ENCODE measurements around the gene UPB1.

The UPB1 gene

GRCh38 chr22:24503843-24504338 is 8.8 kb downstream of the UPB1 start:
- no peak overlapping the region for H3K4me3 ChIP-seq (ENCODE audit: low read depth, low read length)

GRCh38 chr22:24504540-24504939 is 9.4 kb downstream of the UPB1 start:
- no peak overlapping the region for H3K4me3 ChIP-seq (ENCODE audit: low read depth, low read length)

- H3K4me3 ChIP-seq (ENCODE audit: low read depth, low read length), result no peak overlapping the region
Measured at GRCh38 chr22:24504956-24505736, 10.0 kb downstream of the UPB1 start.

- H3K4me3 ChIP-seq (ENCODE audit: low read depth, low read length), result no peak overlapping the region
Measured at GRCh38 chr22:24506802-24507438, 11.8 kb downstream of the UPB1 start.

GRCh38 chr22:24507716-24508115 is 12.6 kb downstream of the UPB1 start:
- H3K4me3 ChIP-seq (ENCODE audit: low read depth, low read length), result no peak overlapping the region

- no peak overlapping the region for H3K4me3 ChIP-seq (ENCODE audit: low read depth, low read length)
Measured at GRCh38 chr22:24510637-24511625, 15.8 kb downstream of the UPB1 start.

- H3K4me3 ChIP-seq (ENCODE audit: low read depth, low read length), result no peak overlapping the region
Measured at GRCh38 chr22:24512043-24512442, 16.9 kb downstream of the UPB1 start.

GRCh38 chr22:24513378-24514240 is 18.5 kb downstream of the UPB1 start:
- H3K4me3 ChIP-seq (ENCODE audit: low read depth, low read length), result no peak overlapping the region

GRCh38 chr22:24514241-24515026 is 19.3 kb downstream of the UPB1 start:
- no peak overlapping the region for H3K4me3 ChIP-seq (ENCODE audit: low read depth, low read length)

DNA sequence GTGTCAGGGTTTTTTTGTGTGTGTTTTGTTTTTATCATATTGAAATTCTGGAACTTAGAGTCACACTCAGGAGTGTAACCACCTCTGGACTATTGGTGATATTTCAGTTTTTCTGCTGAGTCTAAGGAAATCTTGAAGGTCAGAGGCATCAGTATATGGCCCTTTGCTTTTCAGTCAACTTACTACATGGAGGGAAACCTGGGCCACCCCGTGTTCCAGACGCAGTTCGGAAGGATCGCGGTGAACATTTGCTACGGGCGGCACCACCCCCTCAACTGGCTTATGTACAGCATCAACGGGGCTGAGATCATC is 19.9 kb downstream of the UPB1 start:
- no peak overlapping the region for H3K4me3 ChIP-seq (ENCODE audit: low read depth, low read length)

GRCh38 chr22:24516301-24516737 is 21.2 kb downstream of the UPB1 start:
- no peak overlapping the region for H3K4me3 ChIP-seq (ENCODE audit: low read depth, low read length)

DNA sequence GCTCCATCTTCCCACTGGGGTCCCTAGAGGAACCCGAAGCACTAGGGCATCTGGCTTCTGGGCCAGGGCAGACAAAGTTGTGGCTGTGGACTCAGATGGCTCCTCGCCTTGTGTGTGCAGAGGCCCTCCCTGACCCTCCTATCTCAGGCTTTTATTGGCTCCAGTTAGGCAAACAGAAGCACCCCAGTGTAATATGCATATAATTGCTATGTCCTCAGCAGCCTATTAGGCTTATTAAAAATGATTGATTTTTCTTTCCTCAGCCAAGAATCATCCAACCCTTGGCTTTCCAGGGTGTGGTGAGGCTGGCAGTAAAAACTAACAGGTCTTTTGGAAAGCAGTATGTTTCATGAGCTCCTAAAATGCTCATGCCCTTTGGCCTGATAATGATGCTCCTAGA is 22.3 kb downstream of the UPB1 start:
- H3K4me3 ChIP-seq (ENCODE audit: low read depth, low read length), result no peak overlapping the region

DNA sequence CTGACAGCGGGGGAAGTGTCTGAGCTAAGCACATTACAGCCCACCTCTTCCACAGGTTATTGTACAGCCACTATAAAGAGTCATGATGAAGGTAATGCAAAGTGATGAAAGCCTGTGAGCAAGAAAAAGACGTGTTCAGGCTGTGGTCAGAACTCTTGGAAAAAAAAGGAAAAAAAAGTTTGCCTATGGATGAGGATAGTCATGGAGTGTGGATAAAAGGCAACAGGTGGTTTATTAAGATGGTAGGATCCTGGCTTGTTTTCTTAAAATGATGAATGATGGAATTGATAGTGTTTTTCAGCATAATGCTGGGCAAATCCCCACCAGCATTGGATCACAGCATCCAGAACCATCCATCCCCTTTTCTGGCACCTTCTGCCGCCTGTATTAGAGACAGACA is 23.1 kb downstream of the UPB1 start:
- no peak overlapping the region for H3K4me3 ChIP-seq (ENCODE audit: low read depth, low read length)

GRCh38 chr22:24518771-24519485 is 23.8 kb downstream of the UPB1 start:
- no peak overlapping the region for H3K4me3 ChIP-seq (ENCODE audit: low read depth, low read length)

GRCh38 chr22:24519496-24519895 is 24.4 kb downstream of the UPB1 start:
- H3K4me3 ChIP-seq (ENCODE audit: low read depth, low read length), result no peak overlapping the region

DNA sequence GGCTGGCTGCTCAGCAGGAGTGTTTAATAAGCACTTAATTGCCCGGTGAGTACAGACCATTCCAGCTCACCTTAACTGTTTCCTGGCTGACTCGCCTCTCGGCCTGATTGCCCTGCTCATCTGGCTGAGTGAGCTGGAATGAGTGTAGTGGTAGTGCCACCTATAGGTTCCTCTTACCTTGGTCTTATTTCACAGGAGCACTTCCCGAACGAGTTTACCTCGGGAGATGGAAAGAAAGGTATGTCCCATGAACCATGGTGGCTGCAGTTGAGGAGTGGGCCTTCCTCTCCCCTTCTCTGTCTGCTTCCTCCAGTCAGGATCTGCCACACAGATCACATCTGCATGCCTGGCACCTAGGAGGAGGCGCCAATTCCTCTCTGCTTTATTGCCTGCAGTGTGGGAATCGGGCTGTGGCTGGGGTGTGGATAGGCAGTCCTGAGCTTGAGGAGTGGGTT is 26.7 kb downstream of the UPB1 start:
- H3K4me3 ChIP-seq (ENCODE audit: low read depth, low read length), result no peak overlapping the region

DNA sequence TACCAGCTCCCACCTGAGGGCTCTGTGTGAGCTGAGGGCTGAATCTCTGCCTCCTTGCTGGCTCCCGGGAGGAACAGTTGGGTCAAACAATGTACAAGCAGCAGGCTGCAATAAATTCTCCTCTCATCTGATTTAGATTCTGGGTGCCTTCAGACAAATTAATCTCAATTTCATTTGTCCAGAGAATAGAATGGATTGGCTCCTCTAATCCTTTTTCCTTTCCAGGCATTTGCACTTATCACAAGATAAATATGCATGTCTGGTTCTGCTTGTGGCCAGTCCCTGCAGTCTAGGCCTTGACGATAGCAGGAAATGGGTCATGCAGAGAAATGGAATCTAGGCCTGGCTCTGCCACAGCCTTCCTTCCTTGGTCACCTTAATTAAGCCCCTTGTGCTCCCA is 28.7 kb downstream of the UPB1 start:
- no peak overlapping the region for H3K4me3 ChIP-seq (ENCODE audit: low read depth, low read length)

DNA sequence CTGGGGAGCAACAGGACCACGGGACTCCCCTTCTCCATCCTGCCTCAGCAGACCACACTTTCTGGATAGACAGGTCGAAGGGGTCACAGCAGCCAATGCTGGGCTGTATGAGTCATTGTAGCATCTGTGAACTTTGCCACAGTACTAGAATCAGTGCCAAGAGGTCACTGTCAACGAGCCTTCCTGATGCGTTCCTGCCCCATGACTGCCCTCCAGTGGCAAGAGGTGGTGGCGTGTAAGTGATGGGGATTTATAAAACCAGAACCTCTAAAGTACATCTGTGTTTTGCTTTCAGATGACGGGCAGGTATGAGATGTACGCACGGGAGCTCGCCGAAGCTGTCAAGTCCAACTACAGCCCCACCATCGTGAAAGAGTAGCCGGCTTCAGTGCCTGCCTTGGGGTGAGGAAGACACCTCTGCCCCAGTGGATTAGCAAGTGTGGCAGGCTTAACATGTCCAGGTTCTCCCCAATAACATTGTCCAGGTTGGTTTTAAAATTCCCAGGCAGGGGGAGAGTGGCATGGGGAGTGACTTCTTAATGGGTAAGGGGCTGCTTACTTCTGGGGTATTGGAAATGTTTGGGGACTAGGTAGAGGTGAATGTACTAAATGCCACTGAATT is 30.4 kb downstream of the UPB1 start:
- no peak overlapping the region for H3K4me3 ChIP-seq (ENCODE audit: low read depth, low read length)
